ENCODE results near the gene DAP. TPM values are rescaled to one million over a fixed set of nuclear protein-coding genes. Genes with fewer than 3 reads are reported as not detected.
"Not testable (repeated sequence)": the region's sequence is repeated elsewhere in the genome, so short reads cannot be mapped to it uniquely, and the experiment has no call there.

DAP gene
- 100 to 1,000 TPM; 119 to 128 (median 126) TPM for polyA plus RNA-seq (ENCODE audit: insufficient read length in 3 of 3)

GRCh38 chr5:10761185-10761932 is at the start of gene DAP:
TSS of gene DAP (minus strand) at chr5:10761234. CDS start at chr5:10761068, 166 bp downstream.
- DNase-seq (ENCODE audit: low read depth in 3 of 3, low spot score in 2 of 3): peak in 2 of 3 donors; percentile 75 to 81

- DNase-seq (ENCODE audit: low read depth in 3 of 3, low spot score in 2 of 3): no peak
Measured at GRCh38 chr5:10808347-10809226, 47.6 kb upstream of the DAP start.

GRCh38 chr5:10801931-10802666 is 41.1 kb upstream of the DAP start:
- no peak for DNase-seq (ENCODE audit: low read depth in 3 of 3, low spot score in 2 of 3)

- DNase-seq (ENCODE audit: low read depth in 3 of 3, low spot score in 2 of 3): no peak
Measured at GRCh38 chr5:10800852-10801251, 39.8 kb upstream of the DAP start.

GRCh38 chr5:10797261-10797660 is 36.2 kb upstream of the DAP start:
- no peak for DNase-seq (ENCODE audit: low read depth in 3 of 3, low spot score in 2 of 3)

GRCh38 chr5:10793785-10794184 is 32.8 kb upstream of the DAP start:
- DNase-seq (ENCODE audit: low read depth in 3 of 3, low spot score in 2 of 3): no peak

GRCh38 chr5:10792336-10792735 is 31.3 kb upstream of the DAP start:
- DNase-seq (ENCODE audit: low read depth in 3 of 3, low spot score in 2 of 3): no peak

- DNase-seq (ENCODE audit: low read depth in 3 of 3, low spot score in 2 of 3): no peak
Measured at GRCh38 chr5:10789726-10790125, 28.7 kb upstream of the DAP start.

GRCh38 chr5:10789021-10789420 is 28.0 kb upstream of the DAP start:
- no peak for DNase-seq (ENCODE audit: low read depth in 3 of 3, low spot score in 2 of 3)

- no peak for DNase-seq (ENCODE audit: low read depth in 3 of 3, low spot score in 2 of 3)
Measured at GRCh38 chr5:10788358-10788757, 27.3 kb upstream of the DAP start.

- no peak for DNase-seq (ENCODE audit: low read depth in 3 of 3, low spot score in 2 of 3)
Measured at GRCh38 chr5:10786835-10787234, 25.8 kb upstream of the DAP start.

- DNase-seq (ENCODE audit: low read depth in 3 of 3, low spot score in 2 of 3): not testable (repeated sequence)
Measured at GRCh38 chr5:10780208-10780607, 19.2 kb upstream of the DAP start.

GRCh38 chr5:10779592-10779991 is 18.6 kb upstream of the DAP start:
- DNase-seq (ENCODE audit: low read depth in 3 of 3, low spot score in 2 of 3): no peak

GRCh38 chr5:10778179-10778910 is 17.3 kb upstream of the DAP start:
- DNase-seq (ENCODE audit: low read depth in 3 of 3, low spot score in 2 of 3): no peak

- no peak for DNase-seq (ENCODE audit: low read depth in 3 of 3, low spot score in 2 of 3)
Measured at GRCh38 chr5:10775646-10776045, 14.6 kb upstream of the DAP start.

- no peak for DNase-seq (ENCODE audit: low read depth in 3 of 3, low spot score in 2 of 3)
Measured at GRCh38 chr5:10772901-10773585, 12.0 kb upstream of the DAP start.

GRCh38 chr5:10768328-10768899 is 7.4 kb upstream of the DAP start:
- no peak for DNase-seq (ENCODE audit: low read depth in 3 of 3, low spot score in 2 of 3)

- DNase-seq (ENCODE audit: low read depth in 3 of 3, low spot score in 2 of 3): no peak
Measured at GRCh38 chr5:10762776-10763500, 1.9 kb upstream of the DAP start.

All from right renal cortex interstitium (tissue), 3 donors.